Glutamatergic neuron (in vitro differentiated cells): ENCODE measurements around the gene PBLD. TPM values are rescaled to one million over a fixed set of nuclear protein-coding genes. Genes with fewer than 3 reads are reported as not detected.
A peak's percentile ranks its signal among the peaks of the same experiment; 100 is the strongest.

Source experiments
- DNase-seq: peaks from one replicate; pipeline ENCODE4 v3.0.0; 2022
- H3K27ac Mint-ChIP-seq: one replicate; pipeline ENCODE4 v1.8.0; 2020; ENCODE audit warnings: mild to moderate bottlenecking, mixed read lengths, inconsistent platforms; ENCODE audit not compliant: unreplicated experiment
- H3K27me3 Mint-ChIP-seq: one replicate; pipeline ENCODE4 v1.8.0; 2020; ENCODE audit warnings: mild to moderate bottlenecking, moderate library complexity, mixed read lengths, inconsistent platforms; ENCODE audit not compliant: unreplicated experiment
- H3K36me3 Mint-ChIP-seq: one replicate; pipeline ENCODE4 v1.8.0; 2020; ENCODE audit warnings: mild to moderate bottlenecking, mixed read lengths, inconsistent platforms; ENCODE audit not compliant: unreplicated experiment
- H3K4me1 Mint-ChIP-seq: one replicate; pipeline ENCODE4 v1.8.0; 2020; ENCODE audit warnings: mild to moderate bottlenecking, low read depth, mixed read lengths, inconsistent platforms; ENCODE audit not compliant: unreplicated experiment
- H3K4me3 Mint-ChIP-seq: one replicate; pipeline ENCODE4 v1.8.0; 2020; ENCODE audit warnings: mild to moderate bottlenecking, mixed read lengths, inconsistent platforms; ENCODE audit not compliant: unreplicated experiment
- H3K9me3 Mint-ChIP-seq: one replicate; pipeline ENCODE4 v1.8.0; 2020; ENCODE audit warnings: mild to moderate bottlenecking, moderate library complexity, mixed read lengths, inconsistent platforms; ENCODE audit not compliant: unreplicated experiment
- total RNA-seq: library from RNA; stranded (reverse); fragmentation: NEBNext Ultra II Directional; extraction: Animal tissue kit (Norgen Biotek cat#: 25700); gene quantifications from one replicate; pipeline ENCODE4 v1.2.1, GENCODE V29; 2021; ENCODE audit not compliant: unreplicated experiment
- TF ChIP-seq, protein P1 (sequence below): fragments of 200-600 bp; sonication (generic); IDR thresholded peaks from one replicate; pipeline ENCODE4 v1.5.0; 2021; ENCODE audit not compliant: partially characterized antibody, unreplicated experiment

Gene PBLD
- total RNA-seq, 1 donor from 2014 or later, result 10.3 TPM

DNA sequence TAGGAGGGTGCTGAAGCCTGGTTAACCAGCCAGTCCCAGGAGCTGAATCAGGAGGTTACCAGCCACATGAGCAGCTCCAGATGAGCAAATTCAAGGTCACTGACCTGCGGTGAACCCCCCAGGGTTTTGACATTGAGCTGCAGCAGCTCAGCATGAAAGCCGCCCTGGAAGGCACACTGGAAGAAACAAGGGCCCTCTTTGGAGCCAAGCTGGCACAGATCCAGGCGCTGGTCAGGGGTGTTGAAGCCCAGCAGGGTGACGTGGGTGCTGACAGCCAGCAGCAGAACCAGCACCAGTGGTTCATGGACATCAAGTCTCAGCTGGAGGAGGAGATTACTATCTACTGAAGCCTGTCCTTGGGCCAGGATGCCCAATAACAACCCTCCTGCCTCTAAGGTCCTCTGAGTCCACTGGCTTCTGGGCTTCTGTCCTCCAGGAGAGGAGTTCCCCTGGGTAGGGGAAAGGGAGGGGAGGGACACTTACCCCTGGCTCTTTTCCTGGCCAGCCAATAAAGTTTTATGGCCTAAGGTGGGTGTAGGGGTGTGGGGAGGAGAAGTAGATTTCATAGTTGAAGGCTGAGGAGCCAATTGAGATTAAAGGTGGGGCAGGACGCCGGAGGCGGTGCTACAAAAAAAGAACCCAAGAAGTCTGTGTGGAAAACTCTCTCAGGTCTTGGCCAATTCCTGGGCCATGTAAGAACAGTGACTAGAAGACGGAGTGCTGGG, 71.4 kb downstream of the PBLD start:
- H3K9me3 Mint-ChIP-seq, result no peaks in the 10 kb centered on the region
- H3K27ac Mint-ChIP-seq, result no peak overlapping the region
- no peaks in the 10 kb centered on the region for H3K4me1 Mint-ChIP-seq
- DNase-seq, result no peak
- peaks cover 12% of the 10 kb centered on the region for H3K36me3 Mint-ChIP-seq
- no peak overlapping the region for H3K4me3 Mint-ChIP-seq
- TF ChIP-seq, protein P1, sequence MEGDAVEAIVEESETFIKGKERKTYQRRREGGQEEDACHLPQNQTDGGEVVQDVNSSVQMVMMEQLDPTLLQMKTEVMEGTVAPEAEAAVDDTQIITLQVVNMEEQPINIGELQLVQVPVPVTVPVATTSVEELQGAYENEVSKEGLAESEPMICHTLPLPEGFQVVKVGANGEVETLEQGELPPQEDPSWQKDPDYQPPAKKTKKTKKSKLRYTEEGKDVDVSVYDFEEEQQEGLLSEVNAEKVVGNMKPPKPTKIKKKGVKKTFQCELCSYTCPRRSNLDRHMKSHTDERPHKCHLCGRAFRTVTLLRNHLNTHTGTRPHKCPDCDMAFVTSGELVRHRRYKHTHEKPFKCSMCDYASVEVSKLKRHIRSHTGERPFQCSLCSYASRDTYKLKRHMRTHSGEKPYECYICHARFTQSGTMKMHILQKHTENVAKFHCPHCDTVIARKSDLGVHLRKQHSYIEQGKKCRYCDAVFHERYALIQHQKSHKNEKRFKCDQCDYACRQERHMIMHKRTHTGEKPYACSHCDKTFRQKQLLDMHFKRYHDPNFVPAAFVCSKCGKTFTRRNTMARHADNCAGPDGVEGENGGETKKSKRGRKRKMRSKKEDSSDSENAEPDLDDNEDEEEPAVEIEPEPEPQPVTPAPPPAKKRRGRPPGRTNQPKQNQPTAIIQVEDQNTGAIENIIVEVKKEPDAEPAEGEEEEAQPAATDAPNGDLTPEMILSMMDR, result no peak
- no peaks in the 10 kb centered on the region for H3K27me3 Mint-ChIP-seq

DNA sequence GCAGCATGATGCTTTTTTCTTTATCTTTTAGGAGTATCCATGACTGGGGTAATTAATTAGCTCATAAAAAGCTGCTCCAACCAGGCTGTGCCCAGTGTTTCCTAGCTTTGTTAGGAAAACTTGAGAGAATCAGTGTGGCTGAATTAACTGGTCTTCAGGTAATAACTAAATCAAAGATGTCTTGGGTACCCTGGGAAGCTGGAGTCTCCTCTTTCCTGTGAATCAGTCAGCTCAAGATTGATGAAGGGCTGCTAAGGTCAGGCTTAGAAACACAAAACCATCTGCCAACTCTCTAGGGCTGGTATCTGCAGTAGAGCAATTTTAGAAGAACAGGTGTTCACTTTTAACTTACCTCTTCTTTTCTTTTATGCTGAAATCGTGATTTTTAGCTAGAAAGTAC, 79.4 kb downstream of the PBLD start:
- DNase-seq, result no peak
- H3K27me3 Mint-ChIP-seq, result peaks cover 9% of the 10 kb centered on the region
- H3K36me3 Mint-ChIP-seq, result no peaks in the 10 kb centered on the region
- H3K4me1 Mint-ChIP-seq, result peaks cover 34% of the 10 kb centered on the region
- no peak overlapping the region for H3K4me3 Mint-ChIP-seq
- no peak overlapping the region for H3K27ac Mint-ChIP-seq
- H3K9me3 Mint-ChIP-seq, result peaks cover 4% of the 10 kb centered on the region
- TF ChIP-seq, protein P1, result no peak

DNA sequence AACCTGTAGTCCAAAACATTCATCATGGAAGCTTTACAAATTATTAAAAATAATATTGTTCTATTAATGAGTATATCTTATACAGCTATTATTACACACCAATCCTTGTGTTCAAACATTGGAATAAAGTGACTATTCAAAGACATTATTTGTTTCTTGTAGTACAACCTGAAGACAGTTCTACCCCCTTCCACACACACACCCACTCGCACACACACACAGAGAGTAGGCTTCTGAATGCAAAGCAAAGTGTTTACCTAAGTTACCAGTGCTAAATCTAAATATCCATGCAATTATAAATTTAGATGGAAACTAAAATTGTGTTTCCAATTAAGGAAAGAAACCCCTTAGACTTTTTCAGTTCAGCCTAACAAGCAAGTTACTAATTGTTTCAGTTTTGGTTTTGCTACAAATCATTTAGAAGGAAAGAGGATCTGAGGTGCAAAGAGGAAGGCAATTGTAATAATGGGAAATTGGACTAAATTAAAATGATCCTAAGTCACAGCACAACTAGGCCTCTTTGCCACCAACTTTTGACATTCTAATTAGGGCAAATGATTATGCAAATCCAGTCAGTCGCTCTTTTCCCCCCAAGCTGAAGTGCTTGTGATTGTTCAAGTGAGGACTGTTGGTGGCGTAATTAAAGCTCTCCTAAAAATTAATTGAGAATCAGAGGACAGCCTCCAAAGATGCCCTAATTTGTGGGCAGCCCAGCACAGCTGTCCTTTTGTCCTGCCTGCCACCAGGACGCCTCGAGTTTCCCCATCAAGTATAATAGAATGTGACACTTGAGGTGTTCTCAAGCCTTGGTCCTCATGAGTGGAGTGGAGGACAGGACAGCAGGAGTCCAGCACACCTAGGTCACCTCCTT, 80.9 kb downstream of the PBLD start:
- peaks cover 4% of the 10 kb centered on the region for H3K9me3 Mint-ChIP-seq
- H3K4me3 Mint-ChIP-seq, result peak overlapping the region; percentile 8
- H3K27me3 Mint-ChIP-seq, result peaks cover 9% of the 10 kb centered on the region
- H3K27ac Mint-ChIP-seq, result peak overlapping the region; percentile 23
- TF ChIP-seq, protein P1, result no peak
- H3K36me3 Mint-ChIP-seq, result no peaks in the 10 kb centered on the region
- H3K4me1 Mint-ChIP-seq, result peaks cover 34% of the 10 kb centered on the region
- DNase-seq, result no peak

DNA sequence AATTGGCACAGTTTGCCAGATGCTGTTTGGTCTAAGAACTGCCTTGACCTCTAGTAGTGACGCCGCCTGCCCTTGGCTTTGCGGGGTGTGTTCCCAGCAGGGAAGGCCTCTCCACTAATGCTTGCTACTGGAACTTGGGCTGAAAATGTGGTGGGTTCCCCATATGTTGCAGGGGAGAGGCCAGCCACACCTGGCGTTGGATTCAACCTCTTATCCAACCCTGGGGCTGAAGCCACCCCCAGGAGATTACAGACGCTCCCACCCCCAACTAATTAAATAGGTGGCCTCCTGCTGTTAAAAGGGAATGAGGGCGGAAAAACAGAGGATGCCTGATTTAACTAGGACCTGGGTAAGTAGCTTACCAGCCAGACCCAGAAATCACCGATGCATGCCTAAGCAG, 81.6 kb downstream of the PBLD start:
- Mint-ChIP-seq H3K9me3 (peaks cover 4% of the 10 kb centered on the region), H3K4me3 (peak overlapping the region; percentile 58), H3K27ac (peak overlapping the region; percentile 77), H3K4me1 (peaks cover 34% of the 10 kb centered on the region), H3K27me3 (peaks cover 9% of the 10 kb centered on the region), H3K36me3 (no peaks in the 10 kb centered on the region)
- TF ChIP-seq, protein P1, result no peak
- peak; percentile 68 for DNase-seq

DNA sequence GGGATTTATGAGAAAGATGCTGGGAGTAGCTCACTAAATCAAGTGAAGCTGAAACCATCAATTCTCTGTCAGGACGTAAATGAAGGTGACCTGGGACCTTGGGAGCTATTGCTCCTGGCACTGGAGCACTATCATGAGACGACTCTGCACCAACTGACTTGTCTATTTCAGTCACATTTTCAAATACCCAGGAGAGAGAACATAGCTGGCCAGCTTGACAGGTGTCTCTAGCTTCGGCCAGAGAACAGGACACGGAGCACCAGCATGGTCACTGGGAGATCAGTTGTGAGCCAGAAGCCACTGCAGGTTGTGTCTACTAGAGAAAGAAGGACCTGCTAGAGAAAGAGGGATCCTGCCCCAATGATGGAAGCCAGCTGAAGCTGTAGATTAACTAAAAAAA, 83.4 kb downstream of the PBLD start:
- TF ChIP-seq, protein P1, result no peak
- Mint-ChIP-seq H3K27me3 (peaks cover 9% of the 10 kb centered on the region), H3K4me1 (peaks cover 34% of the 10 kb centered on the region), H3K9me3 (peaks cover 4% of the 10 kb centered on the region), H3K27ac (no peak overlapping the region), H3K36me3 (no peaks in the 10 kb centered on the region), H3K4me3 (no peak overlapping the region)
- no peak for DNase-seq
